Measurements from ENCODE around the gene ATP6AP1.

- TF ChIP-seq CTCF (IDR thresholded peaks at IDR 0.05) (no peak), POLR2A (IDR thresholded peaks at IDR 0.05) (no peak)
These were observed 56.9 kb downstream of the ATP6AP1 start for GRCh38 chrX:154485150-154486051.
